K562 (cell line): Measurements from ENCODE around the gene SLC25A31. TPM values are rescaled to one million over a fixed set of nuclear protein-coding genes. Genes with fewer than 3 reads are reported as not detected.
A peak's percentile ranks its signal among the peaks of the same experiment; 100 is the strongest.

Experiments
- ATAC-seq: fragments of 200-7000 bp; cut with Tn5 transposase; 3 replicates; pipeline ENCODE4 v1.9.1; 2020; ENCODE audit warnings: moderate library complexity
- Bru-seq: library from RNA; stranded (reverse); fragments of 400-500 nt; gene quantifications from one replicate; lab custom pipeline; 2021; lab: Mats Ljungman, UMichigan
- BruChase-seq, 2 experiments: library from RNA; stranded (reverse); fragments of 400-500 nt; gene quantifications; one replicate each; lab custom pipeline; 2021; lab: Mats Ljungman, UMichigan
- BruUV-seq: library from RNA; stranded (reverse); fragments of 400-500 nt; replicated peaks from 2 replicates; lab custom pipeline; 2021; lab: Mats Ljungman, UMichigan
- CTCF ChIA-PET: fragments of 300-600 bp; formaldehyde crosslinking; extraction: SDS; loops from one replicate; lab custom pipeline; 2021; ENCODE audit warnings: low intra/inter-chr PET ratio; lab: Yijun Ruan, JAX
- POLR2A ChIA-PET: fragments of 300-600, 350-650 bp; sonication (Branson Sonifier 250); formaldehyde crosslinking; extraction: SDS; loops from one replicate; lab custom pipeline; 2021; ENCODE audit warnings: antibody characterized with exemption, inconsistent platforms; lab: Yijun Ruan, JAX
- DNase-seq, 4 experiments: peaks; one replicate each; pipeline versions ENCODE4 v3.0.0 to v3.0.0-alpha.2; 2011 to 2018; ENCODE audit warnings: low spot score in 3 of 4, mixed read lengths in 3 of 4; ENCODE audit errors: extremely low read depth in 1 of 4
- FAIRE-seq: peaks from 2 replicates; lab custom pipeline; 2011; peaks lifted over from hg19 to GRCh38; lab: Jason Lieb, UNC
- H2AFZ ChIP-seq: 2 replicates; pipeline ENCODE4 v1.6.0; 2011; ENCODE audit warnings: low read depth, low read length, control low read depth, inconsistent platforms
- H3K27ac ChIP-seq: fragments of 200-600 bp; 3 replicates; pipeline ENCODE4 v1.8.0; 2011; ENCODE audit warnings: low read depth, mild to moderate bottlenecking, control low read depth, inconsistent platforms, low read length, moderate library complexity, mixed read lengths; ENCODE audit errors: extremely low read depth
- H3K27me3 ChIP-seq, 2 experiments: fragments of 300-600 bp in 1 of 2; 2 replicates in 1 of 2; 3 replicates in 1 of 2; pipeline versions ENCODE4 v1.6.0 to v1.8.0; 2011; ENCODE audit warnings: inconsistent platforms in 2 of 2, low read length in 2 of 2, mild to moderate bottlenecking in 1 of 2, mixed read lengths in 1 of 2, moderate library complexity in 1 of 2; ENCODE audit not compliant: control insufficient read depth in 2 of 2, insufficient read depth in 2 of 2
- H3K36me3 ChIP-seq: fragments of 300-600 bp; 3 replicates; pipeline ENCODE4 v1.8.0; 2011; ENCODE audit warnings: mild to moderate bottlenecking, low read length, inconsistent platforms; ENCODE audit not compliant: control insufficient read depth, insufficient read depth
- H3K4me1 ChIP-seq, 2 experiments: fragments of 200-600 bp in 1 of 2; replicated peaks in 1 of 2; 2 replicates in 1 of 2; 3 replicates in 1 of 2; pipeline versions ENCODE4 v1.5.1 to v1.8.0; 2011; ENCODE audit warnings: inconsistent platforms in 2 of 2, low read length in 2 of 2, mild to moderate bottlenecking in 1 of 2, mixed read lengths in 1 of 2, moderate library complexity in 1 of 2; ENCODE audit not compliant: control insufficient read depth in 2 of 2, insufficient read depth in 2 of 2
- H3K4me2 ChIP-seq: 2 replicates; pipeline ENCODE4 v1.6.1; 2011; ENCODE audit warnings: low read length, control low read depth, inconsistent platforms, mixed read lengths; ENCODE audit not compliant: insufficient read depth
- H3K4me3 ChIP-seq: fragments of 200-600 bp; sonication (generic), shearing (Covaris generic); 2 replicates; pipeline ENCODE4 v1.5.1; 2016; ENCODE audit warnings: control low read depth, inconsistent platforms
- H3K79me2 ChIP-seq: fragments of 200-600 bp; 3 replicates; pipeline ENCODE4 v1.8.0; 2011; ENCODE audit warnings: low read length, inconsistent platforms; ENCODE audit not compliant: control insufficient read depth, insufficient read depth
- H3K9ac ChIP-seq, 2 experiments: 2 replicates each; pipeline versions ENCODE4 v1.6.0 to v1.6.1; 2011; ENCODE audit warnings: low read depth in 2 of 2, low read length in 2 of 2, control low read depth in 1 of 2, inconsistent platforms in 1 of 2, mild to moderate bottlenecking in 1 of 2, mixed read lengths in 1 of 2; ENCODE audit not compliant: insufficient read depth in 1 of 2
- H3K9me1 ChIP-seq: one replicate; pipeline ENCODE4 v1.6.0; 2011; ENCODE audit warnings: inconsistent platforms, mild to moderate bottlenecking, low read length, moderate library complexity; ENCODE audit not compliant: control insufficient read depth, insufficient read depth
- H3K9me3 ChIP-seq: replicated peaks from 2 replicates; pipeline ENCODE4 v1.5.1; 2011; ENCODE audit warnings: low read depth, low read length, inconsistent platforms; ENCODE audit not compliant: control insufficient read depth, insufficient read depth
- H4K20me1 ChIP-seq: replicated peaks from 2 replicates; pipeline ENCODE4 v1.6.1; 2011; ENCODE audit warnings: low read length, inconsistent platforms, mixed read lengths; ENCODE audit not compliant: control insufficient read depth, insufficient read depth
- ERF ChIP-seq: fragments of 450-650 bp; formaldehyde crosslinking; IDR thresholded peaks from 2 replicates; pipeline ENCODE4 v1.4.0; 2020; ENCODE audit warnings: mild to moderate bottlenecking, mixed read lengths
- RAD51 ChIP-seq: fragments of 450-650 bp; IDR thresholded peaks from 2 replicates; pipeline ENCODE4 v1.7.1; 2016; ENCODE audit warnings: low read depth, mild to moderate bottlenecking, borderline replicate concordance
- WGBS: fragments of 100-300 bp; shearing (Covaris generic); methylation state at CpG from one replicate; pipeline ENCODE4 v1.1.6; 2016; ENCODE audit warnings: low coverage, mixed read lengths; ENCODE audit not compliant: insufficient coverage; ENCODE audit errors: missing lambda C conversion rate; 5-methylcytosine and 5-hydroxymethylcytosine counted together
- in situ Hi-C: fragments of 300-500 bp; cut with MboI; formaldehyde crosslinking; loops from 4 replicates; pipeline ENCODE4 v1.15.0; 2018; ENCODE audit warnings: inconsistent platforms, mixed read lengths
- intact Hi-C: fragments of 100-400 bp; cut with micrococcal nuclease; formaldehyde crosslinking; loops from 2 replicates; pipeline ENCODE4 v1.14.2; 2022
- long read RNA-seq, 3 experiments: library from polyadenylated mRNA in 2 of 3; library from RNA in 1 of 3; unstranded in 2 of 3; stranded (forward) in 1 of 3; transcript quantifications; one replicate each; pipeline ENCODE4 v2.0.0, GENCODE V29; 2019 to 2022
- polyA minus RNA-seq, 3 experiments: library from RNA; depleted of rRNA, polyadenylated mRNA; stranded (reverse); fragments of >200 nt; gene quantifications; 2 replicates each; pipeline ENCODE4 v1.2.3, GENCODE V29; 2011
- polyA plus RNA-seq, 8 experiments: library from polyadenylated mRNA; depleted of rRNA in 4 of 8; stranded (reverse) in 5 of 8; unstranded in 3 of 8; fragments of >200 nt; fragmentation: Nextera tagmentation in 2 of 8; fragmentation: Illumina TruSeq in 1 of 8; extraction: Ambion mirVana in 2 of 8; extraction: Trizol in 1 of 8; gene quantifications; 2 replicates each; pipeline versions ENCODE4 v1.2.1 to v1.2.3, GENCODE V29; 2011 to 2014; ENCODE audit warnings: inconsistent platforms in 1 of 8, missing spikeins in 1 of 8
- total RNA-seq, 7 experiments: library from RNA; depleted of rRNA in 6 of 7; stranded (reverse); fragments of >200 nt in 6 of 7; fragmentation: Illumina TruSeq in 2 of 7; extraction: Trizol in 2 of 7; gene quantifications; 2 replicates each; pipeline versions ENCODE4 v1.2.1 to v1.2.3, GENCODE V29; 2011 to 2021; ENCODE audit warnings: low replicate concordance in 1 of 7
- TF ChIP-seq, protein P1 (sequence below): sonication (generic); formaldehyde crosslinking; IDR thresholded peaks from 2 replicates; pipeline ENCODE4 v1.8.1; 2023; ENCODE audit warnings: mild to moderate bottlenecking, missing genetic modification reagents
- TF ChIP-seq, protein P2 (sequence below): sonication (generic); formaldehyde crosslinking; IDR thresholded peaks from 2 replicates; pipeline ENCODE4 v1.9.0; 2022; ENCODE audit warnings: mild to moderate bottlenecking, missing genetic modification reagents
- TF ChIP-seq, protein P3 (sequence below): sonication (generic); formaldehyde crosslinking; IDR thresholded peaks from 2 replicates; pipeline ENCODE4 v1.9.0; 2022; ENCODE audit warnings: mild to moderate bottlenecking, missing genetic modification reagents

The SLC25A31 gene
- not detected in 2 replicates for total RNA-seq (2011; cell fraction: chromatin; rRNA removed; ENCODE audit: low replicate concordance)
- not detected in 2 replicates for total RNA-seq (2011; cell fraction: nucleolus; rRNA removed)
- total RNA-seq (2011; cell fraction: nucleoplasm; rRNA removed) = not detected in 2 replicates
- not detected in 2 replicates for total RNA-seq (2014; rRNA removed)
- total RNA-seq (2014; rRNA removed; fragmentation: Illumina TruSeq; extraction: Trizol) = not detected in 2 replicates
- total RNA-seq (2015; rRNA removed; fragmentation: Illumina TruSeq; extraction: Trizol) = not detected in 2 replicates
- not detected in 2 replicates for total RNA-seq (2021)
- not detected in 2 replicates for polyA plus RNA-seq (2011; rRNA removed)
- not detected in 2 replicates for polyA plus RNA-seq (2011; cell fraction: cytosol; rRNA removed)
- polyA plus RNA-seq (2011; cell fraction: nucleus; rRNA removed) = not detected in 2 replicates
- polyA plus RNA-seq (2012) = not detected in 2 replicates
- polyA plus RNA-seq (2014; fragmentation: Illumina TruSeq; extraction: Trizol) = not detected in 2 replicates
- not detected for polyA plus RNA-seq (2014; fragmentation: Nextera tagmentation; extraction: Ambion mirVana)
- 0.07 TPM in 1 of 2 replicates, not detected in the other for polyA plus RNA-seq (2014; rRNA removed)
- polyA minus RNA-seq (2011; rRNA and poly(A)+ RNA removed) = not detected in 2 replicates
- polyA minus RNA-seq (2011; cell fraction: cytosol; rRNA and poly(A)+ RNA removed) = not detected in 2 replicates
- polyA minus RNA-seq (2011; cell fraction: nucleus; rRNA and poly(A)+ RNA removed) = not detected in 2 replicates
- Bru-seq, nascent RNA = percentile 9 among the genes with signal in this experiment
- percentile 19 among the genes with signal in this experiment for BruChase-seq, experiment 1, labeled RNA remaining after a 2-hour chase
- BruChase-seq, experiment 2, labeled RNA remaining after a 6-hour chase = percentile 19 among the genes with signal in this experiment
- long read RNA-seq, experiment 1 = 0 reads
- long read RNA-seq, experiment 2 = 0 reads
- long read RNA-seq, experiment 3 = 0 reads

DNA sequence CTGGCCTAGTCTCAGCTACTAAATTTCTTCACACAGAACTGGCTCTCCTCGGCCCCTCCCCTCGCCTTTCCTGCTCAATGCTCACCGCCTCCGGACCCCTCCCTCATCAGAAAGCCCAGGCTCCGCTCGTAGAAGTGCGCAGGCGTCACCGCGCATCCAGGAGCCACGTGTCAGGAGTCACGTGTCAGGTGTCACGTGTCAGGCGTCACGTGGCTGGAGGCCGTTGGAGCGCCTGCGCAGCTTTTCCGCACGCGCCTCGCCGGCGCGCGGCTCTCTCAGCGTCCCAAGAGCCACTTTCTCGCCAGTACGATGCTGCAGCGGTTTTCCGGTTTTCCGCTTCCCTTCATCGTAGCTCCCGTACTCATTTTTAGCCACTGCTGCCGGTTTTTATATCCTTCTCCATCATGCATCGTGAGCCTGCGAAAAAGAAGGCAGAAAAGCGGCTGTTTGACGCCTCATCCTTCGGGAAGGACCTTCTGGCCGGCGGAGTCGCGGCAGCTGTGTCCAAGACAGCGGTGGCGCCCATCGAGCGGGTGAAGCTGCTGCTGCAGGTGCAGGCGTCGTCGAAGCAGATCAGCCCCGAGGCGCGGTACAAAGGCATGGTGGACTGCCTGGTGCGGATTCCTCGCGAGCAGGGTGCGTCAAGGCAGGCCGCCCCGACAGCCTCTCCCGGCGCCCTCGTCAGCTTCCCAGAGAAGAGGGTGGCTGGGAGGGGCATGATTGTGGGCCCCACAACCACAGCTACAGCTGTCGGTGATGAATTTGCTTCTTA lies at the start of gene SLC25A31:
Gene SLC25A31 (plus strand): TSS at position 259 of the 772 bp plus-strand sequence. CDS start 146 bp downstream, at position 405.
- Histone ChIP-seq H3K9me3 (no peaks in the 10 kb centered on the region), H2AFZ (no peak within 1 kb of the TSS), H3K27ac (no peak within 1 kb of the TSS), H3K27me3 (no peaks in the 10 kb centered on the region), H3K36me3 (no peaks in the 10 kb centered on the region), H3K9me1 (no peaks in the 10 kb centered on the region), H3K4me3 (no peak within 1 kb of the TSS), H3K4me1 (no peaks in the 10 kb centered on the region; a peak in 1 of 5 replicates), H3K4me2 (no peak within 1 kb of the TSS), H3K79me2 (no peaks in the 10 kb centered on the region), H4K20me1 (no peaks in the 10 kb centered on the region), H3K9ac (no peak within 1 kb of the TSS)
- ATAC-seq (no peak), DNase-seq (no peak), FAIRE-seq (no peak)
- in situ Hi-C loops = no loop called here
- BruUV-seq = no TSS peak
- 73% methylated on average over 34 of the region's 64 CpGs for WGBS
- intact Hi-C loops = loop anchor here (10.0 kb wide), 1 partner anchor 324 kb away; no protein-coding TSS in a partner anchor
- ChIA-PET CTCF (interaction anchor here (0.6 to 1.9 kb wide), 2 partner anchors 125 to 128 kb away, joined by 4 to 9 read pairs; no protein-coding TSS in a partner anchor), POLR2A (no interaction called here)
- peak; percentile 36; the same call in 1 of the 2 replicates for TF ChIP-seq RAD51
- TF ChIP-seq, protein P1, sequence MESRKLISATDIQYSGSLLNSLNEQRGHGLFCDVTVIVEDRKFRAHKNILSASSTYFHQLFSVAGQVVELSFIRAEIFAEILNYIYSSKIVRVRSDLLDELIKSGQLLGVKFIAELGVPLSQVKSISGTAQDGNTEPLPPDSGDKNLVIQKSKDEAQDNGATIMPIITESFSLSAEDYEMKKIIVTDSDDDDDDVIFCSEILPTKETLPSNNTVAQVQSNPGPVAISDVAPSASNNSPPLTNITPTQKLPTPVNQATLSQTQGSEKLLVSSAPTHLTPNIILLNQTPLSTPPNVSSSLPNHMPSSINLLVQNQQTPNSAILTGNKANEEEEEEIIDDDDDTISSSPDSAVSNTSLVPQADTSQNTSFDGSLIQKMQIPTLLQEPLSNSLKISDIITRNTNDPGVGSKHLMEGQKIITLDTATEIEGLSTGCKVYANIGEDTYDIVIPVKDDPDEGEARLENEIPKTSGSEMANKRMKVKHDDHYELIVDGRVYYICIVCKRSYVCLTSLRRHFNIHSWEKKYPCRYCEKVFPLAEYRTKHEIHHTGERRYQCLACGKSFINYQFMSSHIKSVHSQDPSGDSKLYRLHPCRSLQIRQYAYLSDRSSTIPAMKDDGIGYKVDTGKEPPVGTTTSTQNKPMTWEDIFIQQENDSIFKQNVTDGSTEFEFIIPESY (CRISPR knock-in tag) = peak; percentile 97
- TF ChIP-seq, protein P2, sequence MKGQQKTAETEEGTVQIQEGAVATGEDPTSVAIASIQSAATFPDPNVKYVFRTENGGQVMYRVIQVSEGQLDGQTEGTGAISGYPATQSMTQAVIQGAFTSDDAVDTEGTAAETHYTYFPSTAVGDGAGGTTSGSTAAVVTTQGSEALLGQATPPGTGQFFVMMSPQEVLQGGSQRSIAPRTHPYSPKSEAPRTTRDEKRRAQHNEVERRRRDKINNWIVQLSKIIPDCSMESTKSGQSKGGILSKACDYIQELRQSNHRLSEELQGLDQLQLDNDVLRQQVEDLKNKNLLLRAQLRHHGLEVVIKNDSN = peak; percentile 88
- TF ChIP-seq ERF (CRISPR knock-in tag) = no peak
- TF ChIP-seq, protein P3, sequence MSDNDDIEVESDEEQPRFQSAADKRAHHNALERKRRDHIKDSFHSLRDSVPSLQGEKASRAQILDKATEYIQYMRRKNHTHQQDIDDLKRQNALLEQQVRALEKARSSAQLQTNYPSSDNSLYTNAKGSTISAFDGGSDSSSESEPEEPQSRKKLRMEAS = peak; percentile 37
